Breast epithelium (tissue), 4 donors: ENCODE data around the gene KRT16. TPM values are rescaled to one million over a fixed set of nuclear protein-coding genes. Genes with fewer than 3 reads are reported as not detected.
"Not testable (repeated sequence)": the region's sequence is repeated elsewhere in the genome, so short reads cannot be mapped to it uniquely, and the experiment has no call there.

Source experiments
- DNase-seq, 2 donors: peaks; one replicate each; pipeline ENCODE4 v3.0.0-alpha.2; 2019; ENCODE audit warnings: low spot score in 2 of 2
- H3K27ac ChIP-seq, 2 donors: fragments of 200-600 bp; sonication (generic) in 1 of 2; one replicate each; pipeline ENCODE4 v1.5.1; 2016 to 2019; ENCODE audit warnings: mild to moderate bottlenecking in 1 of 2
- H3K27me3 ChIP-seq, 2 donors: fragments of 200-600 bp; sonication (generic) in 1 of 2; one replicate each; pipeline versions ENCODE4 v1.5.1 to v1.6.0; 2017 to 2019; ENCODE audit warnings: control low read depth in 1 of 2, mild to moderate bottlenecking in 1 of 2
- H3K36me3 ChIP-seq: fragments of 200-600 bp; one replicate; pipeline ENCODE4 v1.5.1; 2019
- H3K4me1 ChIP-seq, 2 donors: fragments of 200-600 bp; sonication (generic); one replicate each; pipeline ENCODE4 v1.5.1; 2016 to 2019; ENCODE audit warnings: control low read depth in 1 of 2
- H3K4me3 ChIP-seq, 3 donors: fragments of 200-600 bp; sonication (generic); 1 replicate in 2 of 3; 2 replicates in 1 of 3; pipeline ENCODE4 v1.5.1; 2016 to 2019; ENCODE audit warnings: mild to moderate bottlenecking in 3 of 3, moderate library complexity in 2 of 3
- H3K9me3 ChIP-seq, 2 donors: fragments of 200-600 bp; sonication (generic) in 1 of 2; one replicate each; pipeline ENCODE4 v1.5.1; 2016 to 2019; ENCODE audit warnings: control low read depth in 1 of 2
- CTCF ChIP-seq, 3 donors: fragments of 450-650 bp; IDR thresholded peaks; one replicate each; pipeline ENCODE4 v1.5.1; 2016 to 2017; ENCODE audit warnings: antibody characterized with exemption in 3 of 3, mild to moderate bottlenecking in 3 of 3, moderate library complexity in 3 of 3
- POLR2A ChIP-seq: fragments of 450-650 bp; IDR thresholded peaks from one replicate; pipeline ENCODE4 v1.6.1; 2016; ENCODE audit warnings: antibody characterized with exemption, mild to moderate bottlenecking, moderate library complexity
- POLR2AphosphoS5 ChIP-seq, 3 donors: sonication (generic); formaldehyde crosslinking; IDR thresholded peaks; one replicate each; pipeline ENCODE4 v1.6.1; 2017; ENCODE audit warnings: antibody characterized with exemption in 3 of 3
- intact Hi-C: fragments of 100-400 bp; cut with DNase I; formaldehyde crosslinking; loops from one replicate; pipeline ENCODE4 v1.15.1; 2023; ENCODE audit warnings: low total_unique reads
- total RNA-seq, 3 donors: library from RNA; depleted of rRNA; stranded (reverse); fragments of >200 nt; gene quantifications; one replicate each; pipeline ENCODE4 v1.1.0, GENCODE V29; 2016

The KRT16 gene
- total RNA-seq, 3 donors from 2014 or later, result 2.6 to 100 (median 51.8) TPM

- peak overlapping the region; percentile 86 to 90 for H3K27ac ChIP-seq
- H3K9me3 ChIP-seq, result no peaks in the 10 kb centered on the region
- no peaks in the 10 kb centered on the region for H3K27me3 ChIP-seq
- peak overlapping the region in 1 of 3 donors; percentile 43 for H3K4me3 ChIP-seq
- intact Hi-C loops, result no loop called here
- H3K4me1 ChIP-seq, result no peaks in the 10 kb centered on the region
- H3K36me3 ChIP-seq, result no peaks in the 10 kb centered on the region
- peak in 1 of 3 donors; percentile 79 for TF ChIP-seq POLR2AphosphoS5 (IDR thresholded peaks at IDR 0.05)
- peak; percentile 32 for TF ChIP-seq POLR2A
- peak; percentile 82 to 98 (median 86) for TF ChIP-seq CTCF (IDR thresholded peaks at IDR 0.05)
- peak; percentile 91 to 95 for DNase-seq
These were observed 32.9 kb downstream of the KRT16 start for GRCh38 chr17:41579484-41580243.

- intact Hi-C loops, result no loop called here
- Histone ChIP-seq H3K4me1 (no peaks in the 10 kb centered on the region), H3K27me3 (no peaks in the 10 kb centered on the region), H3K36me3 (no peaks in the 10 kb centered on the region), H3K9me3 (no peaks in the 10 kb centered on the region), H3K4me3 (no peak overlapping the region), H3K27ac (peak overlapping the region; percentile 81 to 90)
- no peak for TF ChIP-seq CTCF (IDR thresholded peaks at IDR 0.05)
- DNase-seq, result no peak
These were observed 33.6 kb downstream of the KRT16 start for GRCh38 chr17:41578971-41579370.

GRCh38 chr17:41578538-41578937, 34.0 kb downstream of the KRT16 start:
- Histone ChIP-seq H3K27ac (peak overlapping the region; percentile 81 to 90), H3K36me3 (no peaks in the 10 kb centered on the region), H3K9me3 (no peaks in the 10 kb centered on the region), H3K4me3 (no peak overlapping the region), H3K4me1 (no peaks in the 10 kb centered on the region), H3K27me3 (no peaks in the 10 kb centered on the region)
- intact Hi-C loops, result no loop called here
- TF ChIP-seq POLR2A, result no peak
- no peak for TF ChIP-seq CTCF (IDR thresholded peaks at IDR 0.05)
- TF ChIP-seq POLR2AphosphoS5 (IDR thresholded peaks at IDR 0.05), result no peak
- no peak for DNase-seq

- H3K36me3 ChIP-seq, DNase-seq, H3K4me1 ChIP-seq, intact Hi-C loops, H3K9me3 ChIP-seq, H3K27ac ChIP-seq, H3K27me3 ChIP-seq, H3K4me3 ChIP-seq: not testable (repeated sequence)
These were observed 35.8 kb downstream of the KRT16 start for GRCh38 chr17:41576740-41577139.

- Histone ChIP-seq H3K4me1 (no peaks in the 10 kb centered on the region), H3K27me3 (peaks cover 0 to 3% of the 10 kb centered on the region in 2 donors), H3K9me3 (no peaks in the 10 kb centered on the region), H3K27ac (no peak overlapping the region), H3K4me3 (no peak overlapping the region), H3K36me3 (no peaks in the 10 kb centered on the region)
- TF ChIP-seq CTCF (IDR thresholded peaks at IDR 0.05), result no peak
- TF ChIP-seq POLR2AphosphoS5 (IDR thresholded peaks at IDR 0.05), result no peak
- TF ChIP-seq POLR2A, result no peak
- no peak for DNase-seq
- intact Hi-C loops, result no loop called here
These were observed 37.2 kb downstream of the KRT16 start for GRCh38 chr17:41575336-41575735.
